ENCODE data around the gene SMIM1. TPM values are rescaled to one million over a fixed set of nuclear protein-coding genes. Genes with fewer than 3 reads are reported as not detected.
A peak's percentile ranks its signal among the peaks of the same experiment; 100 is the strongest.

Gene SMIM1
- total and polyA plus RNA-seq, 9 of the 15 experiments (the other 6 are each of a cell fraction or from before 2014, with no cell fraction given) = 2.3 to 125 (median 24.3) TPM

- TF ChIP-seq VEZF1 (CRISPR knock-in tag; IDR thresholded peaks at IDR 0.05) = peak; percentile 80
- TF ChIP-seq CBX1 (IDR thresholded peaks at IDR 0.05; ENCODE audit: low read depth) = peak; percentile 23; the same call in 1 of the 2 replicates
- 0 out of 2 replicates have a peak, but pooled peaks have one; percentile 42 for TF ChIP-seq ATF6 (CRISPR knock-in tag; IDR thresholded peaks at IDR 0.05)
- TF ChIP-seq ETS1 (conservative IDR thresholded peaks at IDR 0.05; ENCODE audit: control insufficient read depth, low read depth, low read length) = peak; percentile 45; the same call in 1 of the 2 replicates
- 0 out of 4 replicates have a peak, but pooled peaks of 1 of the 2 experiments have one; percentile 50 for TF ChIP-seq TEAD1 (CRISPR knock-in tag; IDR thresholded peaks at IDR 0.05)
- TF ChIP-seq POLR2G (IDR thresholded peaks at IDR 0.05; ENCODE audit: low read depth, low read length) = peak; percentile 81
- peak; percentile 36; the same call in 1 of the 2 replicates for TF ChIP-seq ZNF395 (CRISPR knock-in tag; IDR thresholded peaks at IDR 0.05)
- peak; percentile 85 for TF ChIP-seq THAP12 (CRISPR knock-in tag; IDR thresholded peaks at IDR 0.05)
- TF ChIP-seq TEAD4 (IDR thresholded peaks at IDR 0.05; ENCODE audit: low read length) = 0 out of 2 replicates have a peak, but pooled peaks have one; percentile 10
- no peak for TF ChIP-seq TEAD4 (CRISPR knock-in tag; IDR thresholded peaks at IDR 0.05; ENCODE audit: borderline replicate concordance)
- no peak for TF ChIP-seq ZNF695 (CRISPR knock-in tag; IDR thresholded peaks at IDR 0.05)
- 0 out of 2 replicates have a peak, but pooled peaks have one; percentile 25 for TF ChIP-seq ZNF511 (CRISPR knock-in tag; IDR thresholded peaks at IDR 0.05)
- no peak for TF ChIP-seq FUS (optimal IDR thresholded peaks at IDR 0.05; ENCODE audit: low read depth, low read length)
- TF ChIP-seq NR2C2 (CRISPR knock-in tag; IDR thresholded peaks at IDR 0.05) = no peak
- TF ChIP-seq NR2C2 (tag; IDR thresholded peaks at IDR 0.05) = 0 out of 2 replicates have a peak, but pooled peaks have one; percentile 1
Measured at GRCh38 chr1:3772027-3772714, 378 bp upstream of the SMIM1 start (continued).
